H9 (cell line): ENCODE results near the gene TFAM. TPM values are rescaled to one million over a fixed set of nuclear protein-coding genes. Genes with fewer than 3 reads are reported as not detected.

ENCODE experiments used
- DNase-seq: peaks from one replicate; pipeline ENCODE4 v3.0.0-alpha.2; 2017
- H2AFZ ChIP-seq: one replicate; pipeline ENCODE4 v1.6.1; 2013; ENCODE audit warnings: mild to moderate bottlenecking, low read length, control low read depth, moderate library complexity
- H2AK5ac ChIP-seq: 2 replicates; pipeline ENCODE4 v1.6.1; 2013; ENCODE audit warnings: low read length, control low read depth, mixed read lengths; ENCODE audit not compliant: insufficient read length
- H2BK120ac ChIP-seq: one replicate; pipeline ENCODE4 v1.6.1; 2013; ENCODE audit warnings: low read depth, mild to moderate bottlenecking, low read length, control low read depth, inconsistent platforms; ENCODE audit not compliant: poor library complexity, severe bottlenecking
- H2BK12ac ChIP-seq: 2 replicates; pipeline ENCODE4 v1.6.1; 2013; ENCODE audit warnings: low read length, control low read depth, mixed read lengths, low read depth; ENCODE audit not compliant: insufficient read length
- H2BK15ac ChIP-seq: 2 replicates; pipeline ENCODE4 v1.6.1; 2013; ENCODE audit warnings: low read depth, low read length, control low read depth
- H2BK20ac ChIP-seq: one replicate; pipeline ENCODE4 v1.6.1; 2013; ENCODE audit warnings: low read depth, mild to moderate bottlenecking, low read length, control low read depth, inconsistent platforms; ENCODE audit not compliant: poor library complexity, severe bottlenecking
- H2BK5ac ChIP-seq: 2 replicates; pipeline ENCODE4 v1.6.1; 2013; ENCODE audit warnings: low read length, control low read depth, mixed read lengths; ENCODE audit not compliant: insufficient read length
- H3K14ac ChIP-seq: 2 replicates; pipeline ENCODE4 v1.6.1; 2013; ENCODE audit warnings: low read length, control low read depth; ENCODE audit not compliant: insufficient read depth
- H3K18ac ChIP-seq: 2 replicates; pipeline ENCODE4 v1.6.1; 2013; ENCODE audit warnings: low read depth, mild to moderate bottlenecking, mixed read lengths, low read length, control low read depth; ENCODE audit not compliant: insufficient read length
- H3K23ac ChIP-seq: 2 replicates; pipeline ENCODE4 v1.6.1; 2013; ENCODE audit warnings: low read length, control low read depth, mixed read lengths, low read depth; ENCODE audit not compliant: insufficient read length
- H3K23me2 ChIP-seq: 2 replicates; pipeline ENCODE4 v1.6.1; 2013; ENCODE audit warnings: low read depth, mild to moderate bottlenecking, mixed read lengths, low read length, control low read depth; ENCODE audit not compliant: insufficient read length, poor library complexity, severe bottlenecking
- H3K27ac ChIP-seq: 2 replicates; pipeline ENCODE4 v1.5.1; 2013; ENCODE audit warnings: low read length, control low read depth, mixed read lengths, low read depth; ENCODE audit not compliant: insufficient read length
- H3K27me3 ChIP-seq: 2 replicates; pipeline ENCODE4 v1.6.1; 2013; ENCODE audit warnings: low read length, control low read depth, inconsistent platforms; ENCODE audit not compliant: insufficient read depth
- H3K4ac ChIP-seq: 2 replicates; pipeline ENCODE4 v1.6.1; 2013; ENCODE audit warnings: low read depth, mild to moderate bottlenecking, control low read depth, inconsistent platforms, low read length, moderate library complexity
- H3K4me1 ChIP-seq: 2 replicates; pipeline ENCODE4 v1.6.1; 2013; ENCODE audit warnings: low read length, control low read depth, inconsistent platforms; ENCODE audit not compliant: insufficient read depth
- H3K4me2 ChIP-seq: 2 replicates; pipeline ENCODE4 v1.6.1; 2013; ENCODE audit warnings: low read length, control low read depth, mixed read lengths; ENCODE audit not compliant: insufficient read length, insufficient read depth
- H3K56ac ChIP-seq: 2 replicates; pipeline ENCODE4 v1.6.1; 2013; ENCODE audit warnings: low read depth, mild to moderate bottlenecking, mixed read lengths, low read length, control low read depth; ENCODE audit not compliant: insufficient read length
- H3K79me1 ChIP-seq: 2 replicates; pipeline ENCODE4 v1.6.1; 2013; ENCODE audit warnings: low read depth, mild to moderate bottlenecking, moderate library complexity, low read length, control low read depth, inconsistent platforms; ENCODE audit not compliant: insufficient read depth, poor library complexity, severe bottlenecking
- H3K79me2 ChIP-seq: 2 replicates; pipeline ENCODE4 v1.6.1; 2013; ENCODE audit warnings: low read length, control low read depth, inconsistent platforms; ENCODE audit not compliant: insufficient read depth
- H3K9ac ChIP-seq: 2 replicates; pipeline ENCODE4 v1.6.1; 2013; ENCODE audit warnings: low read length, control low read depth, mixed read lengths; ENCODE audit not compliant: insufficient read length; ENCODE audit errors: extremely low read depth
- H3K9me3 ChIP-seq: one replicate; pipeline ENCODE4 v1.6.1; 2013; ENCODE audit warnings: low read depth, low read length, inconsistent platforms; ENCODE audit not compliant: control insufficient read depth
- H3T11ph ChIP-seq: one replicate; pipeline ENCODE4 v1.6.1; 2013; ENCODE audit warnings: mild to moderate bottlenecking, low read length, control low read depth, inconsistent platforms
- H4K20me1 ChIP-seq: one replicate; pipeline ENCODE4 v1.6.1; 2013; ENCODE audit not compliant: control insufficient read depth, insufficient read length, insufficient read depth
- H4K5ac ChIP-seq: 2 replicates; pipeline ENCODE4 v1.6.1; 2013; ENCODE audit warnings: low read depth, mild to moderate bottlenecking, mixed read lengths, low read length, control low read depth; ENCODE audit not compliant: insufficient read length
- H4K8ac ChIP-seq: replicated peaks from 2 replicates; pipeline ENCODE4 v1.6.1; 2013; ENCODE audit warnings: low read length, control low read depth, mixed read lengths, low read depth; ENCODE audit not compliant: insufficient read length
- H4K91ac ChIP-seq: 2 replicates; pipeline ENCODE4 v1.6.1; 2013; ENCODE audit warnings: low read depth, mild to moderate bottlenecking, moderate library complexity, mixed read lengths, low read length, control low read depth; ENCODE audit not compliant: insufficient read length
- H3K27ac Mint-ChIP-seq, 3 experiments: 2 replicates in 2 of 3; 3 replicates in 1 of 3; pipeline ENCODE4 v1.8.0; 2020 to 2021; ENCODE audit warnings: mixed read lengths in 3 of 3, mild to moderate bottlenecking in 1 of 3, moderate library complexity in 1 of 3
- H3K27me3 Mint-ChIP-seq: 2 replicates; pipeline ENCODE4 v1.8.0; 2021; ENCODE audit warnings: low read depth, mild to moderate bottlenecking, moderate library complexity, mixed read lengths
- H3K36me3 Mint-ChIP-seq, 3 experiments: 2 replicates in 2 of 3; 3 replicates in 1 of 3; pipeline ENCODE4 v1.8.0; 2020 to 2021; ENCODE audit warnings: low read depth in 3 of 3, mixed read lengths in 3 of 3; ENCODE audit not compliant: insufficient read depth in 1 of 3
- H3K4me1 Mint-ChIP-seq, 2 experiments: 2 replicates each; pipeline ENCODE4 v1.8.0; 2020; ENCODE audit warnings: mixed read lengths in 2 of 2
- H3K4me3 Mint-ChIP-seq, 2 experiments: 2 replicates in 1 of 2; 3 replicates in 1 of 2; pipeline ENCODE4 v1.8.0; 2020 to 2021; ENCODE audit warnings: mild to moderate bottlenecking in 2 of 2, mixed read lengths in 2 of 2, moderate library complexity in 1 of 2
- H3K9me3 Mint-ChIP-seq, 2 experiments: 2 replicates in 1 of 2; 3 replicates in 1 of 2; pipeline ENCODE4 v1.8.0; 2020; ENCODE audit warnings: mild to moderate bottlenecking in 2 of 2, mixed read lengths in 2 of 2, moderate library complexity in 1 of 2
- WGBS: extraction: QIAGEN DNeasy Blood & Tissue Kit; methylation state at CpG from one replicate; pipeline ENCODE4 v1.1.7; 2013; ENCODE audit warnings: missing lambda C conversion rate, low lambda C conversion rate, mixed read lengths; ENCODE audit not compliant: insufficient read length; ENCODE audit errors: extremely low coverage; 5-methylcytosine and 5-hydroxymethylcytosine counted together
- total RNA-seq: library from RNA; stranded (reverse); gene quantifications from 2 replicates; pipeline ENCODE4 v1.2.1, GENCODE V29; 2021
- TF ChIP-seq, protein P1 (sequence below): fragments of 200-600 bp; sonication (generic); conservative IDR thresholded peaks from 3 replicates; pipeline ENCODE4 v1.8.0; 2021; ENCODE audit warnings: antibody characterized with exemption, mild to moderate bottlenecking

TFAM gene
- total RNA-seq, 1 experiment from 2014 or later: 144 TPM

- Histone ChIP-seq H3K9me3 (no peaks in the 10 kb centered on the region), H3K27me3 (no peaks in the 10 kb centered on the region), H3K23me2 (no peaks in the 10 kb centered on the region), H2AFZ (no peak overlapping the region), H3K4me1 (no peaks in the 10 kb centered on the region), H2BK5ac (no peak overlapping the region), H2BK12ac (no peak overlapping the region), H3K79me2 (peaks cover 9% of the 10 kb centered on the region; the same call in 1 of the 2 replicates), H3K4ac (no peak overlapping the region), H4K8ac (no peak overlapping the region), H3K79me1 (no peaks in the 10 kb centered on the region), H2BK20ac (no peak overlapping the region), H3K18ac (no peak overlapping the region), H2AK5ac (no peak overlapping the region), H4K20me1 (no peaks in the 10 kb centered on the region), H3T11ph (no peak overlapping the region), H3K4me2 (no peak overlapping the region), H3K27ac (no peak overlapping the region), H3K14ac (no peak overlapping the region), H4K91ac (no peak overlapping the region), H3K9ac (no peak overlapping the region), H2BK15ac (no peak overlapping the region), H3K23ac (no peak overlapping the region), H3K56ac (no peak overlapping the region), H2BK120ac (no peak overlapping the region), H4K5ac (no peak overlapping the region)
- H3K27ac Mint-ChIP-seq: no peak overlapping the region
- DNase-seq: no peak
- H3K36me3 Mint-ChIP-seq: peaks cover 28 to 74% (median 68%) of the 10 kb centered on the region in 3 experiments
- no CpG with 5 or more reads among the region's 3 CpGs for WGBS
- no peaks in the 10 kb centered on the region for H3K27me3 Mint-ChIP-seq
- no peak overlapping the region for H3K4me3 Mint-ChIP-seq
- H3K9me3 Mint-ChIP-seq: no peaks in the 10 kb centered on the region; a peak in 1 of 5 replicates
- TF ChIP-seq, protein P1, sequence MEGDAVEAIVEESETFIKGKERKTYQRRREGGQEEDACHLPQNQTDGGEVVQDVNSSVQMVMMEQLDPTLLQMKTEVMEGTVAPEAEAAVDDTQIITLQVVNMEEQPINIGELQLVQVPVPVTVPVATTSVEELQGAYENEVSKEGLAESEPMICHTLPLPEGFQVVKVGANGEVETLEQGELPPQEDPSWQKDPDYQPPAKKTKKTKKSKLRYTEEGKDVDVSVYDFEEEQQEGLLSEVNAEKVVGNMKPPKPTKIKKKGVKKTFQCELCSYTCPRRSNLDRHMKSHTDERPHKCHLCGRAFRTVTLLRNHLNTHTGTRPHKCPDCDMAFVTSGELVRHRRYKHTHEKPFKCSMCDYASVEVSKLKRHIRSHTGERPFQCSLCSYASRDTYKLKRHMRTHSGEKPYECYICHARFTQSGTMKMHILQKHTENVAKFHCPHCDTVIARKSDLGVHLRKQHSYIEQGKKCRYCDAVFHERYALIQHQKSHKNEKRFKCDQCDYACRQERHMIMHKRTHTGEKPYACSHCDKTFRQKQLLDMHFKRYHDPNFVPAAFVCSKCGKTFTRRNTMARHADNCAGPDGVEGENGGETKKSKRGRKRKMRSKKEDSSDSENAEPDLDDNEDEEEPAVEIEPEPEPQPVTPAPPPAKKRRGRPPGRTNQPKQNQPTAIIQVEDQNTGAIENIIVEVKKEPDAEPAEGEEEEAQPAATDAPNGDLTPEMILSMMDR: no peak
- H3K4me1 Mint-ChIP-seq: peaks cover 14 to 18% of the 10 kb centered on the region in 2 experiments
These were observed 3.8 kb downstream of the TFAM start for GRCh38 chr10:58389024-58389423.
